Hepatocyte (in vitro differentiated cells): Measurements from ENCODE around the gene CREBBP. TPM values are rescaled to one million over a fixed set of nuclear protein-coding genes. Genes with fewer than 3 reads are reported as not detected.

Experiments used
- DNase-seq: peaks from one replicate; pipeline ENCODE4 v3.0.0-alpha.2; 2016; ENCODE audit warnings: low spot score
- H2AFZ ChIP-seq: fragments of 200-600 bp; sonication (generic); 2 replicates; pipeline ENCODE4 v1.6.0; 2016; ENCODE audit warnings: antibody characterized with exemption, mild to moderate bottlenecking
- H3K27ac ChIP-seq: fragments of 200-600 bp; sonication (generic); 2 replicates; pipeline ENCODE4 v1.5.1; 2016; ENCODE audit warnings: mild to moderate bottlenecking
- H3K27me3 ChIP-seq: fragments of 200-600 bp; sonication (generic); 2 replicates; pipeline ENCODE4 v1.6.1; 2016
- H3K36me3 ChIP-seq: fragments of 200-600 bp; sonication (generic); replicated peaks from 2 replicates; pipeline ENCODE4 v1.5.1; 2016; ENCODE audit warnings: low read depth; ENCODE audit not compliant: insufficient read depth
- H3K4me1 ChIP-seq: fragments of 200-600 bp; sonication (generic); 2 replicates; pipeline ENCODE4 v1.5.1; 2016; ENCODE audit warnings: mild to moderate bottlenecking, moderate library complexity; ENCODE audit not compliant: insufficient read depth
- H3K4me2 ChIP-seq: fragments of 200-600 bp; sonication (generic); 2 replicates; pipeline ENCODE4 v1.6.0; 2016
- H3K4me3 ChIP-seq: fragments of 200-600 bp; sonication (generic); 2 replicates; pipeline ENCODE4 v1.5.1; 2016; ENCODE audit warnings: mild to moderate bottlenecking
- H3K79me2 ChIP-seq: fragments of 200-600 bp; sonication (generic); 2 replicates; pipeline ENCODE4 v1.6.0; 2017; ENCODE audit warnings: mild to moderate bottlenecking
- H3K9me2 ChIP-seq: fragments of 200-600 bp; sonication (generic); replicated peaks from 2 replicates; pipeline ENCODE4 v1.6.0; 2017; ENCODE audit warnings: mild to moderate bottlenecking; ENCODE audit not compliant: insufficient read depth
- H3K9me3 ChIP-seq: fragments of 200-600 bp; sonication (generic); 2 replicates; pipeline ENCODE4 v1.5.1; 2016; ENCODE audit warnings: low read depth, mild to moderate bottlenecking
- H4K20me1 ChIP-seq: fragments of 200-600 bp; sonication (generic); 2 replicates; pipeline ENCODE4 v1.6.0; 2016; ENCODE audit warnings: mild to moderate bottlenecking; ENCODE audit not compliant: insufficient read depth, poor library complexity, severe bottlenecking
- EZH2 ChIP-seq: fragments of 200-600 bp; sonication (generic); IDR thresholded peaks from 2 replicates; pipeline ENCODE4 v1.6.1; 2016; ENCODE audit warnings: antibody characterized with exemption, mild to moderate bottlenecking, borderline replicate concordance
- EZH2phosphoT487 ChIP-seq: fragments of 200-600 bp; sonication (generic); IDR thresholded peaks from one replicate; pipeline ENCODE4 v1.6.1; 2018; ENCODE audit warnings: antibody characterized with exemption, mild to moderate bottlenecking, low read depth, moderate library complexity; ENCODE audit not compliant: unreplicated experiment, severe bottlenecking
- WGBS: methylation state at CpG from one replicate; pipeline ENCODE4 v1.1.6; 2016; ENCODE audit warnings: low lambda C conversion rate; ENCODE audit errors: missing lambda C conversion rate; 5-methylcytosine and 5-hydroxymethylcytosine counted together
- polyA plus RNA-seq: library from polyadenylated mRNA; unstranded; fragments of >200 nt; fragmentation: Nextera tagmentation; extraction: Ambion mirVana; gene quantifications from 2 replicates; pipeline ENCODE4 v1.2.1, GENCODE V29; 2016
- total RNA-seq: library from RNA; depleted of rRNA; stranded (reverse); fragments of >200 nt; gene quantifications from 2 replicates; pipeline ENCODE4 v1.2.3, GENCODE V29; 2014
- TF ChIP-seq, protein P1 (sequence below): fragments of 200-600 bp; sonication (generic); IDR thresholded peaks from 2 replicates; pipeline ENCODE4 v1.5.1; 2016; ENCODE audit warnings: antibody characterized with exemption, mild to moderate bottlenecking; ENCODE audit not compliant: poor library complexity

Gene CREBBP
- total and polyA plus RNA-seq, 2 experiments from 2014 or later = 18.9 to 31.5 TPM

DNA sequence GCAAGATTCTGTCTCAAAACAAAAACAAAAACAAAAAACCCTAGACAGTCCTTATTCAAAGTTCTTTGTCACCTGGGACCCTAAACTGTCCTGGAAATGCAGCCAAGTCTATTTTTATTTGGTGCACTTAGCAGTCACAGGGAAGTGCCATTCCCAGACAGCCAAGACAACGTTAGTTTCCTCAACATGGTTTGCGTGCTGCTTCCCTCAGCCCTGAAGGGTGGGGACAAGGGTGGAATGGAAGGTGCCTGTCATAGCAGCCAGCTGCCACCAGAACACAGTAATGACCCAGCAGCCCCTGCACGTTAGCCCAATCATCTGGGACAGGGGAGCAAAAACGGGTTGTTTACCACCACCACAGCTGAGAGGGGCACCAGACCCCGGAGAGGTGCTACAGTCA is 16.9 kb downstream of the CREBBP start:
- Histone ChIP-seq H3K79me2 (peaks cover 100% of the 10 kb centered on the region), H4K20me1 (peaks cover 100% of the 10 kb centered on the region), H3K36me3 (no peaks in the 10 kb centered on the region), H3K27me3 (no peaks in the 10 kb centered on the region), H3K27ac (no peak overlapping the region), H2AFZ (no peak overlapping the region), H3K9me3 (no peaks in the 10 kb centered on the region), H3K4me2 (no peak overlapping the region), H3K9me2 (no peaks in the 10 kb centered on the region), H3K4me3 (no peak overlapping the region), H3K4me1 (peaks cover 19% of the 10 kb centered on the region)
- WGBS = 76% methylated on average over 5 of the region's 5 CpGs
- DNase-seq = no peak
- TF ChIP-seq, protein P1, sequence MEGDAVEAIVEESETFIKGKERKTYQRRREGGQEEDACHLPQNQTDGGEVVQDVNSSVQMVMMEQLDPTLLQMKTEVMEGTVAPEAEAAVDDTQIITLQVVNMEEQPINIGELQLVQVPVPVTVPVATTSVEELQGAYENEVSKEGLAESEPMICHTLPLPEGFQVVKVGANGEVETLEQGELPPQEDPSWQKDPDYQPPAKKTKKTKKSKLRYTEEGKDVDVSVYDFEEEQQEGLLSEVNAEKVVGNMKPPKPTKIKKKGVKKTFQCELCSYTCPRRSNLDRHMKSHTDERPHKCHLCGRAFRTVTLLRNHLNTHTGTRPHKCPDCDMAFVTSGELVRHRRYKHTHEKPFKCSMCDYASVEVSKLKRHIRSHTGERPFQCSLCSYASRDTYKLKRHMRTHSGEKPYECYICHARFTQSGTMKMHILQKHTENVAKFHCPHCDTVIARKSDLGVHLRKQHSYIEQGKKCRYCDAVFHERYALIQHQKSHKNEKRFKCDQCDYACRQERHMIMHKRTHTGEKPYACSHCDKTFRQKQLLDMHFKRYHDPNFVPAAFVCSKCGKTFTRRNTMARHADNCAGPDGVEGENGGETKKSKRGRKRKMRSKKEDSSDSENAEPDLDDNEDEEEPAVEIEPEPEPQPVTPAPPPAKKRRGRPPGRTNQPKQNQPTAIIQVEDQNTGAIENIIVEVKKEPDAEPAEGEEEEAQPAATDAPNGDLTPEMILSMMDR = no peak
- TF ChIP-seq EZH2 (no peak), EZH2phosphoT487 (no peak)

DNA sequence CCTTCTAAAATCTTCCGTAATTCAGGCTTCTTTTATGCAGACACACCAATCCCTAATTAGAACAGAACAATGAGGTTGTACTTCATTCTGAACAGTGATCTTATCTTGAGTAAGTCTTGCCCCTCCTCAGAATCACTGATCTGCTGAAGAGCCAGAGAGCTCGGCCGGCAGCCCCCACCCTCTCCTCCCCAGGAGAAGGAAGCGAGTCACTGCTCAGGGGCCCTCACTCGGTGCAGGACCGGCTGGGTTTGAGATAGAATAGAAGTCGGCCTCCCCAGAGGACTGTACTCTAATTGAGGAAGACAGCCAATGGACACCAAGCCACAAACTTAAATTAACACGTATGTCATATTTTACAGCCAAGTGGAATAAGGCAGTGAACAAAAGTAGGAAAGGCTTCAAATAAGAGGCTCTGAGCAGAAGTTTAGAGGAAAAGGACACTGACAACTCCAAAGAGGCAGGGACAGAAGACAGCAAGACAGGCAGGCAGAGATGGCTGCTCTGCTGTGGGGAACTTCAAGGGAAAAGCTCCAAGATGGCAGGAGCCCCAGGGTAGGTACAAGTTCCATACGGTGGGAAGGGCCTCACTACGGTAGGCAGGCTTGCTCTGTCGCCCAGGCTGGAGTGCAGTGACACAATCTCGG is 18.6 kb downstream of the CREBBP start:
- H3K4me2 ChIP-seq = peak overlapping the region; percentile 44
- 54% methylated on average over 12 of the region's 12 CpGs for WGBS
- H3K36me3 ChIP-seq = no peaks in the 10 kb centered on the region
- H2AFZ ChIP-seq = no peak overlapping the region
- no peak for TF ChIP-seq EZH2phosphoT487
- TF ChIP-seq, protein P1 = no peak
- TF ChIP-seq EZH2 = no peak
- peaks cover 100% of the 10 kb centered on the region for H3K79me2 ChIP-seq
- DNase-seq = no peak
- H3K4me3 ChIP-seq = no peak overlapping the region
- H3K9me2 ChIP-seq = no peaks in the 10 kb centered on the region
- H3K27ac ChIP-seq = peak overlapping the region; percentile 29
- H4K20me1 ChIP-seq = peaks cover 100% of the 10 kb centered on the region
- peaks cover 30% of the 10 kb centered on the region for H3K4me1 ChIP-seq
- H3K9me3 ChIP-seq = no peaks in the 10 kb centered on the region
- no peaks in the 10 kb centered on the region for H3K27me3 ChIP-seq

DNA sequence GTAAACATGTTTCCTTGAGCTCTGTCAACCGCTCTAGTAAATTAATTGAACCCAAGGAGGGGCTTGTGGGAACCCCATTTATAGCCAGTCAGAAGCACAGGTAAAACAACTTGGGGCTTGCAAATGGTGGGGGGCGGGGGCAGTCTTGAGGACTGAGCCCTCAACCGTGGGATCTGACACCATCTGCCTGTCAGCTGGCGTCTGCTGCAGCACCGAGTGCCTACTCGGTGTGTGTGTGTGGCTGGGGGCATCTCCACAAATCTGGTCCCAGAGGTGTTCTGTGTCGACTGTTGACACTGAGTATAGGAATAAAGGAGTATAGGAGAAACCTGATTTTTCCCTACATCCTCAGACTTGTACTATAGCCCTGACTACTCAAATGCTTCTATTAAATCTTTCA is 20.6 kb downstream of the CREBBP start:
- TF ChIP-seq, protein P1 = no peak
- no peak for TF ChIP-seq EZH2phosphoT487
- Histone ChIP-seq H3K27me3 (no peaks in the 10 kb centered on the region), H3K4me2 (no peak overlapping the region), H3K9me2 (no peaks in the 10 kb centered on the region), H3K4me3 (no peak overlapping the region), H3K9me3 (no peaks in the 10 kb centered on the region), H3K36me3 (no peaks in the 10 kb centered on the region), H4K20me1 (peaks cover 100% of the 10 kb centered on the region), H2AFZ (no peak overlapping the region), H3K79me2 (peaks cover 100% of the 10 kb centered on the region), H3K27ac (no peak overlapping the region), H3K4me1 (peaks cover 35% of the 10 kb centered on the region)
- 92% methylated on average over 7 of the region's 7 CpGs for WGBS
- no peak for DNase-seq

DNA sequence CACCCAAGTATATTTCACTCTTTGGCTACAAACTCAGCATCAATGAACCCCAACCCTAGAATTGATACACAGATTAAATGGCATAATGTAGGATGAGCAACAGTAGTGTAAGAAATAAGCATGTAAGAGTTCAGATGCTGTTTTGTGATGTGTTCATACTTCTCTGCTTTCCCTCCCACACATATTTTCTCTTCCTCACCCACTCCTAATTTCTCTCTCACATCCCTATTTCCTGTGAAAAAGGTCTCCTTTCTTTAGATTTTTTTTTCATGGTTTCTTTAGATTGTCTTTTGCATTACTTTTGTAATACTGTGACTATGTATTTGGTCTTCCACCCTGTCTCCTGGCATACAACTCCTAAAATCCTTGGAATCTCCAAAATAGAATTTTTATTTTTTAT is 21.7 kb downstream of the CREBBP start:
- peaks cover 100% of the 10 kb centered on the region for H4K20me1 ChIP-seq
- H3K9me3 ChIP-seq = no peaks in the 10 kb centered on the region
- peaks cover 35% of the 10 kb centered on the region for H3K4me1 ChIP-seq

More for the DNA sequence above, 21.7 kb downstream of the CREBBP start:
- Histone ChIP-seq H3K4me3 (no peak overlapping the region), H3K79me2 (peaks cover 100% of the 10 kb centered on the region), H2AFZ (no peak overlapping the region), H3K4me2 (no peak overlapping the region), H3K27ac (no peak overlapping the region), H3K27me3 (no peaks in the 10 kb centered on the region), H3K36me3 (no peaks in the 10 kb centered on the region), H3K9me2 (no peaks in the 10 kb centered on the region)
- TF ChIP-seq EZH2 (no peak), EZH2phosphoT487 (no peak)
- TF ChIP-seq, protein P1 = no peak
- no peak for DNase-seq
